K562 (cell line): ENCODE results near the gene GPR107. TPM values are rescaled to one million over a fixed set of nuclear protein-coding genes. Genes with fewer than 3 reads are reported as not detected.

Experiments used
- ARID4B ChIP-seq: sonication (generic); formaldehyde crosslinking; IDR thresholded peaks from 2 replicates; pipeline ENCODE4 v1.8.0; 2022; ENCODE audit warnings: mild to moderate bottlenecking, missing genetic modification reagents
- CUX1 ChIP-seq: fragments of 200-800 bp; sonication (Bioruptor generic); IDR thresholded peaks from 2 replicates; pipeline ENCODE4 v1.6.1; 2016; ENCODE audit warnings: missing genetic modification characterization, missing compliant biosample characterization
- MAX ChIP-seq: sonication (generic); formaldehyde crosslinking; IDR thresholded peaks from 2 replicates; pipeline ENCODE4 v1.9.0; 2022; ENCODE audit warnings: mild to moderate bottlenecking, missing genetic modification reagents
- MGA ChIP-seq: fragments of 450-650 bp; IDR thresholded peaks from 2 replicates; pipeline ENCODE4 v1.6.1; 2016; ENCODE audit warnings: mild to moderate bottlenecking, moderate library complexity
- TCF7 ChIP-seq: sonication (generic); IDR thresholded peaks from 2 replicates; pipeline ENCODE4 v1.6.1; 2016; ENCODE audit warnings: antibody characterized with exemption, borderline replicate concordance
- polyA plus RNA-seq, 8 experiments: library from polyadenylated mRNA; depleted of rRNA in 4 of 8; stranded (reverse) in 5 of 8; unstranded in 3 of 8; fragments of >200 nt; fragmentation: Nextera tagmentation in 2 of 8; fragmentation: Illumina TruSeq in 1 of 8; extraction: Ambion mirVana in 2 of 8; extraction: Trizol in 1 of 8; gene quantifications; 2 replicates each; pipeline versions ENCODE4 v1.2.1 to v1.2.3, GENCODE V29; 2011 to 2014; ENCODE audit warnings: inconsistent platforms in 1 of 8, missing spikeins in 1 of 8
- total RNA-seq, 7 experiments: library from RNA; depleted of rRNA in 6 of 7; stranded (reverse); fragments of >200 nt in 6 of 7; fragmentation: Illumina TruSeq in 2 of 7; extraction: Trizol in 2 of 7; gene quantifications; 2 replicates each; pipeline versions ENCODE4 v1.2.1 to v1.2.3, GENCODE V29; 2011 to 2021; ENCODE audit warnings: low replicate concordance in 1 of 7

GPR107 gene
- total and polyA plus RNA-seq, 9 of the 15 experiments (the other 6 are each of a cell fraction or from before 2014, with no cell fraction given) = 3.2 to 34.6 (median 14.4) TPM

GRCh38 chr9:130150779-130151382 lies 97.2 kb downstream of the GPR107 start (continued):
- TF ChIP-seq MAX (CRISPR knock-in tag) (no peak), MGA (no peak), ARID4B (CRISPR knock-in tag) (no peak), TCF7 (no peak), CUX1 (CRISPR knock-in tag) (peak; percentile 99)
